GM23338 (cell line): ENCODE measurements around the gene TLR6. TPM values are rescaled to one million over a fixed set of nuclear protein-coding genes. Genes with fewer than 3 reads are reported as not detected.

Experiments
- ATAC-seq: fragments of 200-7000 bp; cut with Tn5 transposase; 3 replicates; pipeline ENCODE4 v1.9.1; 2020
- DNase-seq: peaks from one replicate; pipeline ENCODE4 v3.0.0-alpha.2; 2015; ENCODE audit warnings: low spot score
- H2AFZ ChIP-seq: fragments of 200-600 bp; sonication (generic); 2 replicates; pipeline ENCODE4 v1.8.0; 2016; ENCODE audit warnings: antibody characterized with exemption, mild to moderate bottlenecking, moderate library complexity
- H3F3A ChIP-seq: fragments of 200-600 bp; sonication (generic); replicated peaks from 2 replicates; pipeline ENCODE4 v1.8.0; 2017; ENCODE audit warnings: antibody characterized with exemption, mixed run types, low read depth
- H3K27ac ChIP-seq: fragments of 200-600 bp; sonication (generic); 2 replicates; pipeline ENCODE4 v1.6.1; 2016; ENCODE audit warnings: low read depth
- H3K27me3 ChIP-seq: fragments of 200-600 bp; sonication (generic); 2 replicates; pipeline ENCODE4 v1.8.0; 2016; ENCODE audit warnings: mild to moderate bottlenecking, mixed run types, moderate library complexity; ENCODE audit not compliant: insufficient read depth
- H3K36me3 ChIP-seq: fragments of 200-600 bp; sonication (generic); 2 replicates; pipeline ENCODE4 v1.8.0; 2016; ENCODE audit warnings: mild to moderate bottlenecking; ENCODE audit not compliant: insufficient read depth
- H3K4me1 ChIP-seq: fragments of 200-600 bp; sonication (generic); 2 replicates; pipeline ENCODE4 v1.8.0; 2016; ENCODE audit warnings: mild to moderate bottlenecking, moderate library complexity; ENCODE audit not compliant: insufficient read depth
- H3K4me2 ChIP-seq: fragments of 200-600 bp; sonication (generic); 2 replicates; pipeline ENCODE4 v1.7.1; 2017; ENCODE audit warnings: mixed run types
- H3K4me3 ChIP-seq: fragments of 200-600 bp; sonication (generic); 2 replicates; pipeline ENCODE4 v1.6.1; 2016; ENCODE audit warnings: mixed run types
- H3K79me2 ChIP-seq: fragments of 200-600 bp; sonication (generic); replicated peaks from 2 replicates; pipeline ENCODE4 v1.8.0; 2017; ENCODE audit warnings: mild to moderate bottlenecking; ENCODE audit not compliant: insufficient read depth
- H3K9me2 ChIP-seq: fragments of 200-600 bp; sonication (generic); 2 replicates; pipeline ENCODE4 v1.8.0; 2017; ENCODE audit not compliant: insufficient read depth
- H4K20me1 ChIP-seq: fragments of 200-600 bp; sonication (generic); replicated peaks from 2 replicates; pipeline ENCODE4 v1.8.0; 2017; ENCODE audit warnings: mild to moderate bottlenecking; ENCODE audit not compliant: insufficient read depth
- H3K27ac Mint-ChIP-seq: 2 replicates; pipeline ENCODE4 v1.8.0; 2020; ENCODE audit warnings: inconsistent platforms, mild to moderate bottlenecking, moderate library complexity, mixed read lengths
- H3K27me3 Mint-ChIP-seq: 3 replicates; pipeline ENCODE4 v1.8.0; 2022; ENCODE audit warnings: low read depth, mild to moderate bottlenecking, moderate library complexity, mixed read lengths, inconsistent platforms; ENCODE audit not compliant: insufficient read depth, poor library complexity
- H3K36me3 Mint-ChIP-seq: 3 replicates; pipeline ENCODE4 v1.8.0; 2021; ENCODE audit warnings: low read depth, mild to moderate bottlenecking, inconsistent platforms, moderate library complexity, mixed read lengths
- H3K4me1 Mint-ChIP-seq: 3 replicates; pipeline ENCODE4 v1.8.0; 2020; ENCODE audit warnings: mild to moderate bottlenecking, inconsistent platforms, mixed read lengths
- H3K4me3 Mint-ChIP-seq: 3 replicates; pipeline ENCODE4 v1.8.0; 2021; ENCODE audit warnings: moderate library complexity, mild to moderate bottlenecking, inconsistent platforms, mixed read lengths
- H3K9me3 Mint-ChIP-seq: 3 replicates; pipeline ENCODE4 v1.8.0; 2020; ENCODE audit warnings: moderate library complexity, mild to moderate bottlenecking, inconsistent platforms, mixed read lengths
- CREB1 ChIP-seq: fragments of 250-450 bp; sonication (Bioruptor Pico); IDR thresholded peaks from 2 replicates; pipeline ENCODE4 v1.5.0; 2020; ENCODE audit warnings: low read depth, mild to moderate bottlenecking, moderate library complexity
- STAT1 ChIP-seq: IDR thresholded peaks from one replicate; pipeline ENCODE4 v1.6.1; 2016; ENCODE audit warnings: antibody characterized with exemption; ENCODE audit not compliant: unreplicated experiment
- ZNF114 ChIP-seq: fragments of 250-450 bp; sonication (Bioruptor Pico); IDR thresholded peaks from 2 replicates; pipeline ENCODE4 v1.5.0; 2020; ENCODE audit warnings: mild to moderate bottlenecking, moderate library complexity
- polyA plus RNA-seq: library from polyadenylated mRNA; unstranded; fragments of >200 nt; fragmentation: Nextera tagmentation; extraction: Ambion mirVana; gene quantifications from 2 replicates; pipeline ENCODE4 v1.2.1, GENCODE V29; 2016
- total RNA-seq: library from RNA; depleted of rRNA; stranded (reverse); fragments of >200 nt; shearing (Covaris generic); gene quantifications from 2 replicates; pipeline ENCODE4 v1.2.3, GENCODE V29; 2014
- TF ChIP-seq, protein P1 (sequence below): fragments of 250-450 bp; sonication (Bioruptor Pico); IDR thresholded peaks from 2 replicates; pipeline ENCODE4 v1.5.0; 2020; ENCODE audit warnings: mild to moderate bottlenecking, moderate library complexity
- TF ChIP-seq, protein P2 (sequence below), 2 experiments: fragments of 200-600 bp in 1 of 2; sonication (generic) in 1 of 2; conservative IDR thresholded peaks; 2 replicates each; pipeline versions ENCODE4 v1.5.1 to v1.6.1; 2016 to 2017; ENCODE audit warnings: antibody characterized with exemption in 2 of 2, low read depth in 2 of 2, mild to moderate bottlenecking in 2 of 2, moderate library complexity in 1 of 2

TLR6 gene
- total and polyA plus RNA-seq, 2 experiments from 2014 or later, result 0.14 TPM; not detected in 1

DNA sequence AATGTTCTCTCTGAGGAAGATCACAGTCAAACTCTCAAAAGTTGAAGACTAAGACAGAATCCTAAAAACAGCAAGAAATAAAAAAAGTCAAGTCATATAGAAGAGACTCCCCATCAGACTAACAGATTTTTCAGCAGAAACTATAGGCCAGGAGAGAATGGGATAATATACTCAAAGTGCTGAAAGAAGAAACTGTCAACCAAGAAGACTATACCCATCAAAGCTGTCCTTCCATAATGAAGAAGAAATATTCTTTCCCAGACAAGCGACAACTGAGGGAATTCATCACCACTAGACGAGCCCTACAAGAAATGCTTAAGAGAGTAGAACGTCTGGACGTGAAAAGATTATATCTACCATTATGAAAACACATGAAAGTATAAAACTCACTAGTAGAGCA is 22.0 kb downstream of the TLR6 start (continued):
- TF ChIP-seq, protein P1, sequence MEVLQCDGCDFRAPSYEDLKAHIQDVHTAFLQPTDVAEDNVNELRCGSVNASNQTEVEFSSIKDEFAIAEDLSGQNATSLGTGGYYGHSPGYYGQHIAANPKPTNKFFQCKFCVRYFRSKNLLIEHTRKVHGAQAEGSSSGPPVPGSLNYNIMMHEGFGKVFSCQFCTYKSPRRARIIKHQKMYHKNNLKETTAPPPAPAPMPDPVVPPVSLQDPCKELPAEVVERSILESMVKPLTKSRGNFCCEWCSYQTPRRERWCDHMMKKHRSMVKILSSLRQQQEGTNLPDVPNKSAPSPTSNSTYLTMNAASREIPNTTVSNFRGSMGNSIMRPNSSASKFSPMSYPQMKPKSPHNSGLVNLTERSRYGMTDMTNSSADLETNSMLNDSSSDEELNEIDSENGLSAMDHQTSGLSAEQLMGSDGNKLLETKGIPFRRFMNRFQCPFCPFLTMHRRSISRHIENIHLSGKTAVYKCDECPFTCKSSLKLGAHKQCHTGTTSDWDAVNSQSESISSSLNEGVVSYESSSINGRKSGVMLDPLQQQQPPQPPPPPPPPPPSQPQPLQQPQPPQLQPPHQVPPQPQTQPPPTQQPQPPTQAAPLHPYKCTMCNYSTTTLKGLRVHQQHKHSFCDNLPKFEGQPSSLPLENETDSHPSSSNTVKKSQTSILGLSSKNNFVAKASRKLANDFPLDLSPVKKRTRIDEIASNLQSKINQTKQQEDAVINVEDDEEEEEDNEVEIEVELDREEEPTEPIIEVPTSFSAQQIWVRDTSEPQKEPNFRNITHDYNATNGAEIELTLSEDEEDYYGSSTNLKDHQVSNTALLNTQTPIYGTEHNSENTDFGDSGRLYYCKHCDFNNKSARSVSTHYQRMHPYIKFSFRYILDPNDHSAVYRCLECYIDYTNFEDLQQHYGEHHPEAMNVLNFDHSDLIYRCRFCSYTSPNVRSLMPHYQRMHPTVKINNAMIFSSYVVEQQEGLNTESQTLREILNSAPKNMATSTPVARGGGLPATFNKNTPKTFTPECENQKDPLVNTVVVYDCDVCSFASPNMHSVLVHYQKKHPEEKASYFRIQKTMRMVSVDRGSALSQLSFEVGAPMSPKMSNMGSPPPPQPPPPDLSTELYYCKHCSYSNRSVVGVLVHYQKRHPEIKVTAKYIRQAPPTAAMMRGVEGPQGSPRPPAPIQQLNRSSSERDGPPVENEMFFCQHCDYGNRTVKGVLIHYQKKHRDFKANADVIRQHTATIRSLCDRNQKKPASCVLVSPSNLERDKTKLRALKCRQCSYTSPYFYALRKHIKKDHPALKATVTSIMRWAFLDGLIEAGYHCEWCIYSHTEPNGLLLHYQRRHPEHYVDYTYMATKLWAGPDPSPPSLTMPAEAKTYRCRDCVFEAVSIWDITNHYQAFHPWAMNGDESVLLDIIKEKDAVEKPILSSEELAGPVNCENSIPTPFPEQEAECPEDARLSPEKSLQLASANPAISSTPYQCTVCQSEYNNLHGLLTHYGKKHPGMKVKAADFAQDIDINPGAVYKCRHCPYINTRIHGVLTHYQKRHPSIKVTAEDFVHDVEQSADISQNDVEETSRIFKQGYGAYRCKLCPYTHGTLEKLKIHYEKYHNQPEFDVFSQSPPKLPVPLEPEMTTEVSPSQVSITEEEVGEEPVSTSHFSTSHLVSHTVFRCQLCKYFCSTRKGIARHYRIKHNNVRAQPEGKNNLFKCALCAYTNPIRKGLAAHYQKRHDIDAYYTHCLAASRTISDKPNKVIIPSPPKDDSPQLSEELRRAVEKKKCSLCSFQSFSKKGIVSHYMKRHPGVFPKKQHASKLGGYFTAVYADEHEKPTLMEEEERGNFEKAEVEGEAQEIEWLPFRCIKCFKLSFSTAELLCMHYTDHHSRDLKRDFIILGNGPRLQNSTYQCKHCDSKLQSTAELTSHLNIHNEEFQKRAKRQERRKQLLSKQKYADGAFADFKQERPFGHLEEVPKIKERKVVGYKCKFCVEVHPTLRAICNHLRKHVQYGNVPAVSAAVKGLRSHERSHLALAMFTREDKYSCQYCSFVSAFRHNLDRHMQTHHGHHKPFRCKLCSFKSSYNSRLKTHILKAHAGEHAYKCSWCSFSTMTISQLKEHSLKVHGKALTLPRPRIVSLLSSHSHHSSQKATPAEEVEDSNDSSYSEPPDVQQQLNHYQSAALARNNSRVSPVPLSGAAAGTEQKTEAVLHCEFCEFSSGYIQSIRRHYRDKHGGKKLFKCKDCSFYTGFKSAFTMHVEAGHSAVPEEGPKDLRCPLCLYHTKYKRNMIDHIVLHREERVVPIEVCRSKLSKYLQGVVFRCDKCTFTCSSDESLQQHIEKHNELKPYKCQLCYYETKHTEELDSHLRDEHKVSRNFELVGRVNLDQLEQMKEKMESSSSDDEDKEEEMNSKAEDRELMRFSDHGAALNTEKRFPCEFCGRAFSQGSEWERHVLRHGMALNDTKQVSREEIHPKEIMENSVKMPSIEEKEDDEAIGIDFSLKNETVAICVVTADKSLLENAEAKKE (CRISPR knock-in tag), result no peak
- TF ChIP-seq ZNF114 (CRISPR knock-in tag), result no peak
- TF ChIP-seq STAT1, result no peak

DNA sequence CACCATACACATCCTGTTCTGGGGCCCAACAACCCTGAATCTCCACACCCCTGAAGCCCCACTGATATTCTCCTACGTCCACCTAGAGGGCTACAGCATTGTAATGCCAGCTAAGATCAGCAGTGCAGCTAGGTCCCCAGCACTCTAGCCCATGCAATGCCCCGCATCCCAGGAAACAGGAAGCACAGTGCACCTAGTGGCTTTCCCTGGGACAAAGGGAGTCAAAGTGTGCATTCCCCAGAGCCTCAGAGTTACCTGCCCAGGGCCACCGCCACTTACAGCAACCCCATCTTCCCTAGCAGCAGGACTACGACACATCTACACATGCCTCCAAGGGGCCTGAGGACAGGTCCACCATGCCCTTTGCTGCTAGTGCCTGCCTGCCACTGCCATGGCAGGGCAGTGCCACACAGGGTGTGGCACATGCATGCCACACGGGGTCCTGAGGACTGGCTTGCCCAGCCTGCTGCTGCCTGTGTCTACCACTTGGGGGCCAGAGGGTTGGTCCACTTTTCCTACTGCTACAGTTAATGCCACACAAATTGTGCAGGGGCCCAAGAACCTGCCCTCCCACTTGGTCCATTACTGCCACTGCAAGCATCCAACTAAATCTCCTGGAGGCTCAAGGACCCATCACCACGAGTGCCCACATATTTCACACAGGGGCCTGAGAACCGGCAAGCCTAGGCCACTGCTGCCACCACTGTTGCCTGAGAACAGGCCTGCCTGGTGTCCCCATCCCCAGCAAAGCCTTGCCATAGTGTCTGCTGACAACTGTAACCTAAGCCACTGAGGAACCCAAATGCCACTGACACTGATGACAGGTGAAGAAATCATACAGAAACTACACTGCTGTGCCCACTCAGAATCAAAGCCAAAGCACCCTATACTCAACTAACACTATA is 23.7 kb downstream of the TLR6 start:
- Mint-ChIP-seq H3K9me3 (peaks cover 4% of the 10 kb centered on the region; the same call in 2 of the 3 replicates), H3K27me3 (no peaks in the 10 kb centered on the region)

More for the DNA sequence above, 23.7 kb downstream of the TLR6 start:
- H4K20me1 ChIP-seq, result no peaks in the 10 kb centered on the region
- H3K27me3 ChIP-seq, result no peaks in the 10 kb centered on the region
- no peaks in the 10 kb centered on the region for H3K36me3 ChIP-seq
- no peak overlapping the region for H3K27ac Mint-ChIP-seq
- DNase-seq (peak; percentile 38), ATAC-seq (peak; percentile 75)
- H3F3A ChIP-seq, result no peaks in the 10 kb centered on the region
- no peak overlapping the region; the same call in 1 of the 2 replicates for H2AFZ ChIP-seq
- H3K4me3 ChIP-seq, result no peak overlapping the region
- H3K4me1 Mint-ChIP-seq, result no peaks in the 10 kb centered on the region
- no peak overlapping the region for H3K27ac ChIP-seq
- no peaks in the 10 kb centered on the region for H3K4me1 ChIP-seq
- TF ChIP-seq, protein P2, sequence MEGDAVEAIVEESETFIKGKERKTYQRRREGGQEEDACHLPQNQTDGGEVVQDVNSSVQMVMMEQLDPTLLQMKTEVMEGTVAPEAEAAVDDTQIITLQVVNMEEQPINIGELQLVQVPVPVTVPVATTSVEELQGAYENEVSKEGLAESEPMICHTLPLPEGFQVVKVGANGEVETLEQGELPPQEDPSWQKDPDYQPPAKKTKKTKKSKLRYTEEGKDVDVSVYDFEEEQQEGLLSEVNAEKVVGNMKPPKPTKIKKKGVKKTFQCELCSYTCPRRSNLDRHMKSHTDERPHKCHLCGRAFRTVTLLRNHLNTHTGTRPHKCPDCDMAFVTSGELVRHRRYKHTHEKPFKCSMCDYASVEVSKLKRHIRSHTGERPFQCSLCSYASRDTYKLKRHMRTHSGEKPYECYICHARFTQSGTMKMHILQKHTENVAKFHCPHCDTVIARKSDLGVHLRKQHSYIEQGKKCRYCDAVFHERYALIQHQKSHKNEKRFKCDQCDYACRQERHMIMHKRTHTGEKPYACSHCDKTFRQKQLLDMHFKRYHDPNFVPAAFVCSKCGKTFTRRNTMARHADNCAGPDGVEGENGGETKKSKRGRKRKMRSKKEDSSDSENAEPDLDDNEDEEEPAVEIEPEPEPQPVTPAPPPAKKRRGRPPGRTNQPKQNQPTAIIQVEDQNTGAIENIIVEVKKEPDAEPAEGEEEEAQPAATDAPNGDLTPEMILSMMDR (conservative IDR thresholded peaks at IDR 0.05; ENCODE audit: low read depth in 2 of 2), result peak; percentile 45 to 48
- no peak for TF ChIP-seq CREB1 (CRISPR knock-in tag)
- H3K4me2 ChIP-seq, result no peak overlapping the region
- H3K4me3 Mint-ChIP-seq, result no peak overlapping the region
- no peaks in the 10 kb centered on the region for H3K79me2 ChIP-seq
- no peaks in the 10 kb centered on the region for H3K36me3 Mint-ChIP-seq
- H3K9me2 ChIP-seq, result no peaks in the 10 kb centered on the region
